ENCODE results near the gene BCR.

Gene BCR

GRCh38 chr22:23253475-23254055 lies 73.3 kb downstream of the BCR start:
- H3K4me3 ChIP-seq (ENCODE audit: low read depth, low read length), result no peak overlapping the region
- no peak for TF ChIP-seq CTCF (IDR thresholded peaks at IDR 0.05; ENCODE audit: borderline replicate concordance, insufficient read depth, low read depth, low read length)

GRCh38 chr22:23255506-23256170 lies 75.3 kb downstream of the BCR start:
- TF ChIP-seq CTCF (IDR thresholded peaks at IDR 0.05; ENCODE audit: borderline replicate concordance, insufficient read depth, low read depth, low read length), result no peak
- H3K4me3 ChIP-seq (ENCODE audit: low read depth, low read length), result no peak overlapping the region

GRCh38 chr22:23256171-23256932 lies 76.0 kb downstream of the BCR start:
- no peak for TF ChIP-seq CTCF (IDR thresholded peaks at IDR 0.05; ENCODE audit: borderline replicate concordance, insufficient read depth, low read depth, low read length)
- no peak overlapping the region for H3K4me3 ChIP-seq (ENCODE audit: low read depth, low read length)

GRCh38 chr22:23256986-23257888 lies 76.9 kb downstream of the BCR start:
- H3K4me3 ChIP-seq (ENCODE audit: low read depth, low read length), result no peak overlapping the region
- TF ChIP-seq CTCF (IDR thresholded peaks at IDR 0.05; ENCODE audit: borderline replicate concordance, insufficient read depth, low read depth, low read length), result no peak

- no peak for TF ChIP-seq CTCF (IDR thresholded peaks at IDR 0.05; ENCODE audit: borderline replicate concordance, insufficient read depth, low read depth, low read length)
- no peak overlapping the region for H3K4me3 ChIP-seq (ENCODE audit: low read depth, low read length)
Measured at GRCh38 chr22:23257889-23258825, 77.8 kb downstream of the BCR start.

- no peak for TF ChIP-seq CTCF (IDR thresholded peaks at IDR 0.05; ENCODE audit: borderline replicate concordance, insufficient read depth, low read depth, low read length)
- H3K4me3 ChIP-seq (ENCODE audit: low read depth, low read length), result no peak overlapping the region
Measured at GRCh38 chr22:23258826-23259170, 78.5 kb downstream of the BCR start.
